ENCODE measurements around the gene HDAC4.

The HDAC4 gene

DNA sequence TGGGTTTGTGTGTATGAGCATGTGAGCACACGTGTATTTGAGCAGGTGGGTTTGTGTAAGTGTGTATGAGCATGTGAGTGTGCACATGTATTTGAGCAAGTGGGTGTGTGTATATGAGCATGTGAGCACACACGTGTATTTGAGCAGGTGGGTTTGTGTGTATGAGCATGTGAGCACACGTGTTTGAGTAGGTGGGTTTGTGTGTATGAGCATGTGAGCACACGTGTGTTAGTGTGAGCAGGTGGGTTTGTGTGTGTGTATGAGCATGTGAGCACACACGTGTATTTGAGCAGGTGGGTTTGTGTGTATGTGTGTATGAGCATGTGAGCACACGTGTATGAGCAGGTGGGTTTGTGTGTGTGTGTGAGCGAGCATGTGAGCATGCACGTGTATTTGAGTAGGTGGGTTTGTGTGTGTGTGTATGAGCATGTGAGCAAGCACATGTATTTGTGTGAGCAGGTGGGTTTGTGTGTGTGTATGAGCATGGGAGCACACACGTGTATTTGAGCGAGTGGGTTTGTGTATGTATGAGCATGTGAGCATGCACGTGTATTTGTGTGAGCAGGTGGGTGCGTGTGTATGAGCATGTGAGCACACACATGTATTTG, 383.2 kb downstream of the HDAC4 start:
- Histone ChIP-seq H3K27ac (no peak overlapping the region), H3K4me1 (peaks cover 0 to 11% (median 0%) of the 10 kb centered on the region in 10 experiments; a peak in 7 of 20 replicates), H3K4me3 (no peak overlapping the region), H3K36me3 (no peaks in the 10 kb centered on the region), H4K20me1 (no peaks in the 10 kb centered on the region), H3K9me3 (replicated peaks in 1 of 11) (no peaks in the 10 kb centered on the region; a peak in 1 of 22 replicates), H3K9ac (no peak overlapping the region), H3K27me3 (no peaks in the 10 kb centered on the region), H3K4me2 (no peak overlapping the region)
- TF ChIP-seq Cebpa-rat (IDR thresholded peaks at IDR 0.05): no peak

GRCh38 chr2:239015901-239016675, 384.7 kb downstream of the HDAC4 start:
- no peaks in the 10 kb centered on the region; a peak in 1 of 22 replicates for H3K9me3 ChIP-seq (replicated peaks in 1 of 11)
- peaks cover 0 to 25% (median 14%) of the 10 kb centered on the region in 10 experiments; a peak in 13 of 20 replicates for H3K4me1 ChIP-seq
- no peaks in the 10 kb centered on the region for H3K27me3 ChIP-seq
- no peak for TF ChIP-seq Cebpa-rat (IDR thresholded peaks at IDR 0.05)
- no peak overlapping the region for H3K9ac ChIP-seq
- H3K4me2 ChIP-seq: no peak overlapping the region
- H3K36me3 ChIP-seq: no peaks in the 10 kb centered on the region
- H4K20me1 ChIP-seq: no peaks in the 10 kb centered on the region
- no peak overlapping the region for H3K27ac ChIP-seq
- no peak overlapping the region for H3K4me3 ChIP-seq

DNA sequence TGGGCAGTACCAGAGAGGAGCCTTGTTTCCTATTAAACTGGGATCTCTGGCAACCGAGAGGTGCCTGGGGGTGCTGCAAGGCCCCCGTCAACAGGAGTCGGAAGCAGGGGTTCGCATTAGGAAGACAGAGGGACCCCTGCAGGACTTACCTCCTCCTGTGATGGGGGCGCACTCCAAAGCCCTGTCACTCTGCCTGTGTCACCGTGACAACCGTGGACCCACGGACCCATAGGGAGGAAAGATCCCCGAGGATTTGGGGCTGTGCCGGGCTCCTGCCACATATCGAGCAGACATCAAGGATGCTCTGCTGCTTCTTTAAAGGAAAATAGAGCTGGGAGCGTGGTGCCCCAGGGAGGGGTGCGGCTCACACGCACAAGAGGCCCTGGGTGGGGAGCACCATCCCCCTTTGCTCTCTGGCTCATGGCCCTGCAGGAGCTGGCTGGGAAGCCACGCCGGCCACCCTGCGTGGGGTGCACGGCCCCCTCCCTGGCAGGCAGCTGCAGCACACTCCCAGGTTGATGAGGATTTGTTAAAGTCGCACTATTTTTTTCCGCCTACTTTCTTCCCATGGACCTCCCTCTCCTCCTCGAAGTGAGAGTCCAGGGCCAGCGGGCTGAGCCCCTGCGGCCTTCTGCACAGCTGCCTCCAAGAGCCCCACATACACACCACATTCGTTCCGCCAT, 385.5 kb downstream of the HDAC4 start:
- Histone ChIP-seq H3K27ac (no peak overlapping the region), H3K4me2 (no peak overlapping the region), H4K20me1 (no peaks in the 10 kb centered on the region), H3K9ac (no peak overlapping the region), H3K4me1 (peaks cover 0 to 32% (median 18%) of the 10 kb centered on the region in 10 experiments; a peak in 13 of 20 replicates), H3K4me3 (no peak overlapping the region), H3K36me3 (no peaks in the 10 kb centered on the region), H3K27me3 (no peaks in the 10 kb centered on the region), H3K9me3 (replicated peaks in 1 of 11) (no peaks in the 10 kb centered on the region; a peak in 1 of 22 replicates)
- no peak for TF ChIP-seq Cebpa-rat (IDR thresholded peaks at IDR 0.05)

GRCh38 chr2:239014458-239015217, 386.2 kb downstream of the HDAC4 start:
- Histone ChIP-seq H3K9ac (no peak overlapping the region), H3K27ac (no peak overlapping the region), H3K4me2 (peak overlapping the region in 6 of 11 experiments; percentile 1 to 25 (median 12); a peak in 7 of 22 replicates), H4K20me1 (no peaks in the 10 kb centered on the region), H3K4me3 (no peak overlapping the region), H3K9me3 (replicated peaks in 1 of 11) (no peaks in the 10 kb centered on the region; a peak in 1 of 22 replicates), H3K36me3 (no peaks in the 10 kb centered on the region), H3K4me1 (peaks cover 2 to 39% (median 23%) of the 10 kb centered on the region in 10 experiments), H3K27me3 (no peaks in the 10 kb centered on the region)
- no peak for TF ChIP-seq Cebpa-rat (IDR thresholded peaks at IDR 0.05)

DNA sequence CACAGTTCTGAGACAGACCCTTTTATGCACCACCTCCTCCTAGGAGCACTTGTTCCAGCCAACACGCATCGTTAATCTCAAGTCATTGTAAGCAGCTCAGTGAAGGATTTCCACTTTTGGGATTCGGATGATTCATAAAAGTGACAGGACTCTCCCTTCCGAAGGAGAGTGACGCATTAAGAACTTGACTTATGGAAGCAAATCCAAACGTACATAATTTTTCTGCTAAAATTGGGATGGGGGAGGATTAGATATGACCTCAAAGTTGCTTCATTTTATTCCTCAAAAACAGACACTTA, 387.2 kb downstream of the HDAC4 start:
- no peaks in the 10 kb centered on the region for H3K36me3 ChIP-seq
- no peaks in the 10 kb centered on the region for H3K27me3 ChIP-seq
- no peak overlapping the region for H3K4me3 ChIP-seq
- no peaks in the 10 kb centered on the region; a peak in 1 of 22 replicates for H3K9me3 ChIP-seq (replicated peaks in 1 of 11)
- TF ChIP-seq Cebpa-rat (IDR thresholded peaks at IDR 0.05): no peak
- no peaks in the 10 kb centered on the region for H4K20me1 ChIP-seq
- no peak overlapping the region for H3K27ac ChIP-seq
- peaks cover 7 to 49% (median 33%) of the 10 kb centered on the region in 10 experiments for H3K4me1 ChIP-seq
- no peak overlapping the region for H3K9ac ChIP-seq
- H3K4me2 ChIP-seq: no peak overlapping the region

DNA sequence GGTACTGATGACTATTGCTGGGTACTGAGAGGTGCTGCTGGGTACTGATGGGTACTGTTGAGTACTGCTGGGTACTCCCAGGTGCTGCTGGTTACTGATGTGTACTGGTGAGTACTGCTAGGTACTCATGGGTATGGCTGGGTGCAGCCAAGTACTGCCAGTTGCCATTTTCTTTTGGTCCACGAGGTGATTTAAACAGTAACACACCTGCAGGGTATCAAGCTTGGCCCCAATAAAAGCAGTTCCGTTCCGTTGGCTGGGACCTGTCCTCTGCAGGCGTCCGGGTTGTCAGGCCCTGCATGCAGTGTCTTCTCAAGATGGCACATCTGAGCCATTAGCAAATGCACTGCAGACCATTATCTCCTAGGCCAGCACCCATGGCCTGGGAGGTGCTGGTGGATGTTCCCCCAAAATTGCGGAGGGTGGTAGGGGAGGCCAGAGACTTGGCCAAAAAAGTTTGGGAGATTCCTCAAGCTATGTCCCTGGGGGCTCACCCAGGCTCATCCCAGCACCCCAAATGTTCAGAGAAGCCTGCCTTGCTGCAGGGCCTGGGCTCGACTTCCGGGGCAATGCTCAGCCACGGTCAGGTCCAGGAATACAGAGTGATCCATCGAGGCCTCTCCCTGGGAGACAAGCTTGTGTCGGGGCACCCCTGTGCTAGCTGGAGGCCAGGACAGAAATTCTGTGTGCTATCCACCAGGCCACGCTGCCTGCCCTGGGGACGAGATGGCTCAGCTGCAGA, 387.7 kb downstream of the HDAC4 start:
- Histone ChIP-seq H4K20me1 (no peaks in the 10 kb centered on the region), H3K4me2 (peak overlapping the region in 2 of 11 experiments; percentile 35 to 59; a peak in 2 of 22 replicates), H3K4me1 (peaks cover 7 to 55% (median 37%) of the 10 kb centered on the region in 10 experiments), H3K27me3 (no peaks in the 10 kb centered on the region), H3K27ac (no peak overlapping the region), H3K36me3 (no peaks in the 10 kb centered on the region), H3K9ac (no peak overlapping the region), H3K4me3 (no peak overlapping the region), H3K9me3 (replicated peaks in 1 of 11) (no peaks in the 10 kb centered on the region; a peak in 1 of 22 replicates)
- TF ChIP-seq Cebpa-rat (IDR thresholded peaks at IDR 0.05): no peak

- no peaks in the 10 kb centered on the region for H3K27me3 ChIP-seq
- H3K4me3 ChIP-seq: no peak overlapping the region
Measured at GRCh38 chr2:239012228-239012627, 388.6 kb downstream of the HDAC4 start.

GRCh38 chr2:239009589-239009961, 391.2 kb downstream of the HDAC4 start:
- H3K36me3 ChIP-seq: no peaks in the 10 kb centered on the region
- H3K4me2 ChIP-seq: peak overlapping the region; percentile 52 to 90 (median 82)
- peaks cover 7 to 68% (median 52%) of the 10 kb centered on the region in 10 experiments for H3K4me1 ChIP-seq
- H3K4me3 ChIP-seq: 0 out of 20 replicates have a peak overlapping the region, but pooled peaks of 1 of the 10 experiments have one; percentile 7
- TF ChIP-seq Cebpa-rat (IDR thresholded peaks at IDR 0.05): no peak
- no peaks in the 10 kb centered on the region for H3K9me3 ChIP-seq (replicated peaks in 1 of 11)
- no peaks in the 10 kb centered on the region for H4K20me1 ChIP-seq
- peak overlapping the region in 4 of 11 experiments; percentile 8 to 38 (median 27); a peak in 4 of 22 replicates for H3K9ac ChIP-seq
- no peaks in the 10 kb centered on the region for H3K27me3 ChIP-seq
- peak overlapping the region in 3 of 11 experiments; percentile 41 to 46 (median 44); a peak in 4 of 22 replicates for H3K27ac ChIP-seq

More at GRCh38 chr2:239012228-239012627, 388.6 kb downstream of the HDAC4 start:
- Histone ChIP-seq H3K9ac (no peak overlapping the region), H3K36me3 (no peaks in the 10 kb centered on the region), H3K4me1 (peaks cover 7 to 63% (median 46%) of the 10 kb centered on the region in 10 experiments), H3K27ac (no peak overlapping the region), H3K9me3 (replicated peaks in 1 of 11) (no peaks in the 10 kb centered on the region), H4K20me1 (no peaks in the 10 kb centered on the region), H3K4me2 (peak overlapping the region in 8 of 11 experiments; percentile 12 to 59 (median 36); a peak in 12 of 22 replicates)
- no peak for TF ChIP-seq Cebpa-rat (IDR thresholded peaks at IDR 0.05)

All from BLaER1 treated with 17β-estradiol and CSF1 and Interleukin-3, amounts not matched to agents 10 nM and 100 nM (cell line).